Gastroesophageal sphincter (tissue), 4 donors: Measurements from ENCODE around the gene CLDN14. TPM values are rescaled to one million over a fixed set of nuclear protein-coding genes. Genes with fewer than 3 reads are reported as not detected.

Experiments
- ATAC-seq: fragments of 150-250 bp; one replicate; pipeline ENCODE4 v1.9.1; 2016; ENCODE audit warnings: mild to moderate bottlenecking, moderate library complexity
- H3K27ac ChIP-seq, 4 donors: fragments of 200-600 bp; sonication (generic) in 3 of 4; 1 replicate in 3 of 4; 2 replicates in 1 of 4; pipeline ENCODE4 v1.5.1; 2016 to 2019
- H3K27me3 ChIP-seq: fragments of 200-600 bp; sonication (generic); one replicate; pipeline ENCODE4 v1.5.1; 2019
- H3K36me3 ChIP-seq, 2 donors: fragments of 200-600 bp; sonication (generic); one replicate each; pipeline ENCODE4 v1.5.1; 2019; ENCODE audit warnings: control low read depth in 1 of 2
- H3K4me1 ChIP-seq, 3 donors: fragments of 200-600 bp; sonication (generic); 1 replicate in 2 of 3; 2 replicates in 1 of 3; pipeline ENCODE4 v1.5.1; 2016 to 2019; ENCODE audit warnings: control low read depth in 2 of 3
- H3K4me3 ChIP-seq, 2 donors: fragments of 200-600 bp; sonication (generic); one replicate each; pipeline ENCODE4 v1.5.1; 2019; ENCODE audit warnings: mild to moderate bottlenecking in 1 of 2, moderate library complexity in 1 of 2
- H3K9me3 ChIP-seq, 3 donors: fragments of 200-600 bp; sonication (generic); one replicate each; pipeline ENCODE4 v1.5.1; 2017 to 2019; ENCODE audit warnings: control low read depth in 2 of 3
- EP300 ChIP-seq: sonication (generic); formaldehyde crosslinking; IDR thresholded peaks from one replicate; pipeline ENCODE4 v1.6.1; 2017; ENCODE audit warnings: antibody characterized with exemption, mild to moderate bottlenecking
- POLR2A ChIP-seq, 2 donors: fragments of 450-650 bp; IDR thresholded peaks; one replicate each; pipeline ENCODE4 v1.6.1; 2017; ENCODE audit warnings: antibody characterized with exemption in 2 of 2, mild to moderate bottlenecking in 2 of 2, moderate library complexity in 1 of 2
- POLR2AphosphoS5 ChIP-seq: sonication (generic); formaldehyde crosslinking; IDR thresholded peaks from one replicate; pipeline ENCODE4 v1.6.1; 2017; ENCODE audit warnings: antibody characterized with exemption
- WGBS, 2 donors: methylation state at CpG; one replicate each; pipeline ENCODE4 v1.1.5; 2018; ENCODE audit warnings: low coverage in 1 of 2; 5-methylcytosine and 5-hydroxymethylcytosine counted together
- total RNA-seq, 4 donors: library from RNA; depleted of rRNA; stranded (reverse); fragments of >200 nt; gene quantifications; one replicate each; pipeline ENCODE4 v1.1.0, GENCODE V29; 2016
- TF ChIP-seq, protein P1 (sequence below), 4 experiments: fragments of 200-600 bp in 2 of 4; fragments of 450-650 bp in 2 of 4; sonication (generic) in 1 of 4; IDR thresholded peaks; one replicate each; pipeline ENCODE4 v1.5.1; 2017 to 2019; ENCODE audit warnings: antibody characterized with exemption in 4 of 4, mild to moderate bottlenecking in 2 of 4, moderate library complexity in 2 of 4

Gene CLDN14
- total RNA-seq, 4 donors from 2014 or later = 0.15 TPM; not detected in 3

DNA sequence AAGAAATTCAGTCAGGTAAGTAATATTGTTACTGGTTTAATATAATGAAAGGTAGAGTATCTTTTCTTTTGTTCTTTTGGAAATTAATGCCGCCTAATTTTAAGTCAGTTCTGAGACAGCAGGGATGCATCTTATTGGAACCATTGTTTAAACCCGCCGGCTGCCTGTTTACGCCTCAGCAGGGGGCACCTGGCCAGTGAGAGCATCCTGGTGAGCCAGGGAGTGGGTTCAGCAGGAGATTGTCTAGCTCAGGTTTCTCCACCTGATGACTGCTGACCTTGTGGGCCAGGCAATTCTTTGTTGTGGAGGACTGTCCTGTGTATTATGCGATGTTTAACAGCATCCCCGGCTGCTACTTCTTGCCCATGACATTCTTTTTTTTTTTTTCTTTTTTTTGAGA is 64.5 kb downstream of the CLDN14 start:
- Histone ChIP-seq H3K36me3 (peaks cover 0 to 40% of the 10 kb centered on the region in 2 donors), H3K9me3 (no peaks in the 10 kb centered on the region), H3K27ac (no peak overlapping the region), H3K4me3 (no peak overlapping the region), H3K27me3 (no peaks in the 10 kb centered on the region), H3K4me1 (peaks cover 0 to 7% (median 0%) of the 10 kb centered on the region in 3 donors)
- WGBS, 2 donors = 83% methylated on average over 6 of the region's 6 CpGs; no CpG with 5 or more reads in 1 of the 2 donors
- TF ChIP-seq POLR2AphosphoS5 (no peak), EP300 (no peak), POLR2A (IDR thresholded peaks at IDR 0.05) (no peak)
- TF ChIP-seq, protein P1, sequence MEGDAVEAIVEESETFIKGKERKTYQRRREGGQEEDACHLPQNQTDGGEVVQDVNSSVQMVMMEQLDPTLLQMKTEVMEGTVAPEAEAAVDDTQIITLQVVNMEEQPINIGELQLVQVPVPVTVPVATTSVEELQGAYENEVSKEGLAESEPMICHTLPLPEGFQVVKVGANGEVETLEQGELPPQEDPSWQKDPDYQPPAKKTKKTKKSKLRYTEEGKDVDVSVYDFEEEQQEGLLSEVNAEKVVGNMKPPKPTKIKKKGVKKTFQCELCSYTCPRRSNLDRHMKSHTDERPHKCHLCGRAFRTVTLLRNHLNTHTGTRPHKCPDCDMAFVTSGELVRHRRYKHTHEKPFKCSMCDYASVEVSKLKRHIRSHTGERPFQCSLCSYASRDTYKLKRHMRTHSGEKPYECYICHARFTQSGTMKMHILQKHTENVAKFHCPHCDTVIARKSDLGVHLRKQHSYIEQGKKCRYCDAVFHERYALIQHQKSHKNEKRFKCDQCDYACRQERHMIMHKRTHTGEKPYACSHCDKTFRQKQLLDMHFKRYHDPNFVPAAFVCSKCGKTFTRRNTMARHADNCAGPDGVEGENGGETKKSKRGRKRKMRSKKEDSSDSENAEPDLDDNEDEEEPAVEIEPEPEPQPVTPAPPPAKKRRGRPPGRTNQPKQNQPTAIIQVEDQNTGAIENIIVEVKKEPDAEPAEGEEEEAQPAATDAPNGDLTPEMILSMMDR (IDR thresholded peaks at IDR 0.05) = no peak
- no peak for ATAC-seq

DNA sequence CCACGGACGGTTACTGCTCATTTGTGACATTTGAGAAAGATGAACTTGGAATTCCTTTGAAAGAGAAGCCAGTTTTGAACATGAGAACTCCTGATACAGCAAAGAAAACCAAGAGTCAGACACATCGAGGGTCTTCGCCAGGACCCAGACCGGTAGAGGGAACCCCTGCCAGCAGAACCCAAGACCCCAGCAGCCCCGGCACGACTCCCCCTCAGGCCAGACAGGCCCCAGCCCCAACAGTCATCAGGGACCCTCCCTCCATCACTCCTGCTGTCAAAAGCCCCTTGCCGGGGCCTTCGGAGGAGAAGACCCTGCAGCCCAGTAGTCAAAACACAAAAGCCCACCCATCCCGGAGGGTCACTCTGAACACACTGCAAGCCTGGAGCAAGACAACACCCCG is 67.0 kb downstream of the CLDN14 start:
- TF ChIP-seq, protein P1 (IDR thresholded peaks at IDR 0.05) = no peak
- no peak for TF ChIP-seq POLR2AphosphoS5
- no peak for TF ChIP-seq EP300
- TF ChIP-seq POLR2A (IDR thresholded peaks at IDR 0.05) = no peak
- no peak for ATAC-seq
- no peaks in the 10 kb centered on the region for H3K9me3 ChIP-seq
- no peak overlapping the region for H3K27ac ChIP-seq
- no peaks in the 10 kb centered on the region for H3K27me3 ChIP-seq
- H3K4me1 ChIP-seq = no peaks in the 10 kb centered on the region
- H3K36me3 ChIP-seq = peaks cover 0 to 40% of the 10 kb centered on the region in 2 donors
- WGBS, 2 donors = 86% methylated on average over 2 of the region's 11 CpGs; no CpG with 5 or more reads in 1 of the 2 donors
- H3K4me3 ChIP-seq = no peak overlapping the region

DNA sequence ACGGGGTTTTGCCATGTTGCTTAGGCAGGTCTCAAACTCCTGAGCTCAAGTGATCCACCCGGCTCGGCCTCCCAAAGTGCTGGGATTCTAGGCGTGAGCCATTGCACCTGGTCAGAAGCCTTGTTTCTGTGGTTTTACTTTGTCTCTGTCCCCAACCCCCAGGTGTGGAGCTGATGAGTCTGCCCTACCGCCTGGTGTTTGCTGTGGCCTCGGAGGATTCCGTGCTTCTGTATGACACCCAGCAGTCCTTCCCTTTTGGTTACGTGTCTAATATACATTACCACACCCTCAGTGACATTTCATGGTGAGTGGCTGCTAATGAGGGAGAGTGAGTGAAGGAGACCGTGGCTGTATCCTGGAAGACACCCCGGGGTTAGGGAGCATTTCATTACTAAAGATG is 68.6 kb downstream of the CLDN14 start:
- Histone ChIP-seq H3K27ac (no peak overlapping the region), H3K36me3 (peaks cover 0 to 43% of the 10 kb centered on the region in 2 donors), H3K4me1 (no peaks in the 10 kb centered on the region), H3K27me3 (no peaks in the 10 kb centered on the region), H3K4me3 (no peak overlapping the region), H3K9me3 (no peaks in the 10 kb centered on the region)
- TF ChIP-seq, protein P1 (IDR thresholded peaks at IDR 0.05) = no peak
- no peak for TF ChIP-seq EP300
- TF ChIP-seq POLR2A (IDR thresholded peaks at IDR 0.05) = no peak
- TF ChIP-seq POLR2AphosphoS5 = no peak
- no peak for ATAC-seq
- WGBS, 2 donors = 94 to 100% methylated on average over 3 to 7 of the region's 10 CpGs

Other genes with a start within 250 kb of the CLDN14 start
- 10 to 100 TPM; 31.0 to 54.8 (median 48.4) TPM for gene MORC3, start 159.9 kb downstream of the CLDN14 start, total RNA-seq
- 1 to 10 TPM in 2 of 4 donors, under 1 TPM in 2; 0.31 to 2.1 (median 1.1) TPM for gene CHAF1B, start 94.7 kb downstream of the CLDN14 start, total RNA-seq
- gene SIM2, start 219.0 kb upstream of the CLDN14 start, total RNA-seq = 1 to 10 TPM in 1 of 4 donors, under 1 TPM in 1, not detected in 2; 0.47 to 2.3 TPM